ENCODE data around the gene LRBA. TPM values are rescaled to one million over a fixed set of nuclear protein-coding genes. Genes with fewer than 3 reads are reported as not detected.
A peak's percentile ranks its signal among the peaks of the same experiment; 100 is the strongest.

The LRBA gene
- total and polyA plus RNA-seq, 4 experiments from 2014 or later: 17.1 to 64.5 (median 45.4) TPM

DNA sequence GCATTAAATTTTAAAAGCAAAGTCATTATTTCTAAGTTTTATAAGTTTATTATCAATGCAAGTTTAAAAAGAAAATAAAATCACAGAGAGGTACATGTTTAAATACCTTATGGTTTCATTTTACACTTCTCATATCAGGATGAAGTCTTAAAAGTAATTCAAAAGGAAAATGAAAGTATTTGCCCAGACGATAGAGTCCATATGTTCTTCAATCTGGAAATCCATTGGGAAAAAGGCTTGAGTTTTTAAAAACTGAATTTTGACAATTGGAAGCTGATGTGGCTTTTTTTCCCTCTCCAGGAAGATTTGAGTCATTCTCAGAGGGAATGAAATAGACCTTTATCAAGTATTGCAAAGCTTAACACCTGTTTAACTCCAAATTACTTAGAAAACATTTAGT is 396.0 kb downstream of the LRBA start:
- H3K4me1 ChIP-seq (ENCODE audit: insufficient read depth, low read length): no peaks in the 10 kb centered on the region
- intact Hi-C loops (cut with micrococcal nuclease): no loop called here
- H3K9me3 ChIP-seq (ENCODE audit: control insufficient read depth in 1 of 2, low read length in 2 of 2): no peaks in the 10 kb centered on the region
- Mint-ChIP-seq H3K27me3 (no peaks in the 10 kb centered on the region), H3K36me3 (peaks cover 15 to 25% of the 10 kb centered on the region in 2 donors), H3K4me1 (peaks cover 5 to 10% (median 7%) of the 10 kb centered on the region in 4 donors), H3K4me3 (peak overlapping the region in 1 of 8 donors; percentile 13), H3K9me3 (peaks cover 0 to 2% (median 0%) of the 10 kb centered on the region in 8 donors), H3K27ac (no peak overlapping the region)
- no peaks in the 10 kb centered on the region for H3K27me3 ChIP-seq (ENCODE audit: insufficient read depth, low read length)
- DNase-seq: no peak
- H3K36me3 ChIP-seq (ENCODE audit: insufficient read depth, low read length): no peaks in the 10 kb centered on the region
- H3K4me3 ChIP-seq (ENCODE audit: low read length in 2 of 2): no peak overlapping the region
- no peak overlapping the region for H3K27ac ChIP-seq (ENCODE audit: low read depth, low read length)
- POLR2A ChIA-PET (ENCODE audit: partially characterized antibody): no interaction called here
- CTCF ChIA-PET (ENCODE audit: partially characterized antibody): no interaction called here

DNA sequence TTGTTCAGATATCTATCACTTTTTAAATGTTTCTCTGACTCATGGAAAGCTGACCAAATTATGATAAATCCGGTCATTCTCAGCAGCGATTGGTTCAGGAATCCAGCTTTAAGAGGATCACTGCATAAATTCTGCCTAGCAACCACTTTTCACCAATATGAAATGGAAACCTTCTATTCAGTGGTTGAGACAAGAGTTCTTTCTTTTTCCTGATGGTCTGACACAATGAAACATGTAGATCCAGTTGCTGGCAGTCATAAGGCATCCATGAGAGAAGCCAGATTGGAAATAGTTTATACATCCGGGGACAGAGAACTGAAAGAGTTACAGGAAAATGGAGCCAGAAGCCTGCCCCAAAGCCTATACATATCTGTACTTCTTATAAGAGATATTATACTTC is 406.0 kb downstream of the LRBA start:
- Mint-ChIP-seq H3K36me3 (peaks cover 11 to 17% of the 10 kb centered on the region in 2 donors), H3K9me3 (no peaks in the 10 kb centered on the region), H3K4me1 (peaks cover 0 to 10% (median 0%) of the 10 kb centered on the region in 4 donors), H3K4me3 (no peak overlapping the region), H3K27ac (no peak overlapping the region), H3K27me3 (no peaks in the 10 kb centered on the region)
- Histone ChIP-seq H3K36me3 (ENCODE audit: insufficient read depth, low read length) (no peaks in the 10 kb centered on the region), H3K9me3 (ENCODE audit: control insufficient read depth in 1 of 2, low read length in 2 of 2) (no peaks in the 10 kb centered on the region), H3K4me3 (ENCODE audit: low read length in 2 of 2) (no peak overlapping the region), H3K27me3 (ENCODE audit: insufficient read depth, low read length) (no peaks in the 10 kb centered on the region), H3K27ac (ENCODE audit: low read depth, low read length) (no peak overlapping the region), H3K4me1 (ENCODE audit: insufficient read depth, low read length) (no peaks in the 10 kb centered on the region)
- DNase-seq: no peak
- CTCF ChIA-PET (ENCODE audit: partially characterized antibody): no interaction called here
- intact Hi-C loops (cut with micrococcal nuclease): no loop called here
- POLR2A ChIA-PET (ENCODE audit: partially characterized antibody): no interaction called here

DNA sequence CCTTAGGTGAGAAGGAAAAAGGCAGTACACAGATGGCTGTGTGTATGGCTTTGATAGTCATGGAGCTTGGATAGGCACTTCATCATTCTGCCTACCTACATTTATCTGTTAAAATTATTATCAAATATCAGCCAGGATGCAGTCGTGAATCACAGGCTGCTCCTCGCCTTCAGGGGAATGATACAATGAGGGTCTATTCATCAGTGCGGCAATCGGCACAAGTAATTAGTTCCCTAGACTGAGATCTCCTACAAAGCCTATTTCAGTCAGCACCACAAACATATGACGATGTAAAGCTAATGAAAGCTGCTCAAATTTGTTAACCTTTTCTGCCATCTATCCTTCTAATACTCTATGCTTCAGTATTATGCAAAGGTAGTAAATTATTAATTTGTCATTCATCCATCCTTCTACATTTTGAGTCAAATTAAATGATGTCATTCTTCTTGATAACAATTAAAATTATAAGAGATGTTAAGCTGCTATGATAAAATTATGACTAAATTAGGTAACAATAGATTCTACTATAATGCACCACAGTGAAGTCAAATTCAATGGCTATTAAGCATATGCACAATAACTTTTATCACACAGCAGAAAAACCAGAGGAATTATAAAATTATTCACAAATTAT is 414.2 kb downstream of the LRBA start:
- ChIA-PET CTCF (ENCODE audit: partially characterized antibody) (interaction anchor here (1.1 kb wide), 1 partner anchor 228 kb away, joined by 3 read pairs; no protein-coding TSS in a partner anchor), POLR2A (ENCODE audit: partially characterized antibody) (no interaction called here)
- intact Hi-C loops (cut with micrococcal nuclease): no loop called here
- Mint-ChIP-seq H3K4me3 (no peak overlapping the region), H3K27me3 (no peaks in the 10 kb centered on the region), H3K27ac (no peak overlapping the region), H3K36me3 (peaks cover 18 to 20% of the 10 kb centered on the region in 2 donors), H3K9me3 (no peaks in the 10 kb centered on the region), H3K4me1 (peaks cover 0 to 1% (median 0%) of the 10 kb centered on the region in 4 donors)
- no peak overlapping the region for H3K4me3 ChIP-seq (ENCODE audit: low read length in 2 of 2)
- H3K27ac ChIP-seq (ENCODE audit: low read depth, low read length): no peak overlapping the region
- no peaks in the 10 kb centered on the region for H3K36me3 ChIP-seq (ENCODE audit: insufficient read depth, low read length)
- no peak for DNase-seq
- H3K4me1 ChIP-seq (ENCODE audit: insufficient read depth, low read length): no peaks in the 10 kb centered on the region
- H3K27me3 ChIP-seq (ENCODE audit: insufficient read depth, low read length): no peaks in the 10 kb centered on the region
- H3K9me3 ChIP-seq (ENCODE audit: control insufficient read depth in 1 of 2, low read length in 2 of 2): no peaks in the 10 kb centered on the region

DNA sequence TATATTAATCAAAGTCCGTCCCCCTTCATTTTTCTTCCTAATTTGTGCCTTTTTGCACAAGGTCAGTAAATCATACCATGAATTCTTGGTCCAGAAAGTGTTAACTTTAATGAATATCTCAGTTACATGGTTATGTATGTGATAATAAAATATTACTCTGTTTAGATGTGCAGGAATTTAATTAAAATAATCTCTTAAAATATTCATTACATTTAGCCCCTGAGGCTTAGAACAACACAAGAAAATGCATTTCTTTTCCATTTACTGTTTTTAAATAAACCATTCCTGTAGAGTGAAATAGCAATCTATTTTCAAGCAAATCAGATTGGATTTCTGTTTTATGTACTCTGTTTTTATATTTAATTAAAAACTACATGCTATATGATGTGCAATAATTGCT is 415.5 kb downstream of the LRBA start:
- H3K4me1 ChIP-seq (ENCODE audit: insufficient read depth, low read length): no peaks in the 10 kb centered on the region
- POLR2A ChIA-PET (ENCODE audit: partially characterized antibody): no interaction called here
- no peak overlapping the region for H3K4me3 Mint-ChIP-seq
- H3K36me3 Mint-ChIP-seq: peaks cover 16 to 20% of the 10 kb centered on the region in 2 donors
- no peak for DNase-seq
- CTCF ChIA-PET (ENCODE audit: partially characterized antibody): no interaction called here
- no peak overlapping the region for H3K27ac Mint-ChIP-seq
- H3K4me3 ChIP-seq (ENCODE audit: low read length in 2 of 2): no peak overlapping the region
- H3K27ac ChIP-seq (ENCODE audit: low read depth, low read length): no peak overlapping the region
- H3K9me3 ChIP-seq (ENCODE audit: control insufficient read depth in 1 of 2, low read length in 2 of 2): no peaks in the 10 kb centered on the region
- no peaks in the 10 kb centered on the region for H3K9me3 Mint-ChIP-seq
- H3K4me1 Mint-ChIP-seq: peaks cover 0 to 1% (median 0%) of the 10 kb centered on the region in 4 donors
- H3K27me3 Mint-ChIP-seq: no peaks in the 10 kb centered on the region
- H3K27me3 ChIP-seq (ENCODE audit: insufficient read depth, low read length): no peaks in the 10 kb centered on the region
- intact Hi-C loops (cut with micrococcal nuclease): no loop called here
- no peaks in the 10 kb centered on the region for H3K36me3 ChIP-seq (ENCODE audit: insufficient read depth, low read length)

DNA sequence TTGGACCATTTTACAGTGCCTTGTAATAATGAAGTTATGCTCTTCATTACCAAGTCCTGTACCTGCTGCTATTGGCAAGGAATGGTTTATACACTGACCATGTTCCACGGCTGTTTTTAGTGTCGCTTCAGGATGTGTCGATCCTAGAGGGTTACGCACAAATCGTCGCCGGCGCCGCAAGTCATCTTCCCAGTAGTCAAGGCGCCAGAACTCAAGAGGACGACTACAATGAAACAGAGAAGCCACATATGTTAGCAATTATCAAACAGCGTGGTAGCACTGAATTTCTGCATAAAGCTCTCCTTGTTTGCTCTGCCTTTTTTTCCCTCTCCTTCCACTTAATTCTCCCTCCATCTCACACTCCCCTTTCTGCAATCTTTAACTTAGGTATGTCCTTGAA is 416.2 kb downstream of the LRBA start:
- Histone ChIP-seq H3K4me3 (ENCODE audit: low read length in 2 of 2) (no peak overlapping the region), H3K27me3 (ENCODE audit: insufficient read depth, low read length) (no peaks in the 10 kb centered on the region), H3K9me3 (ENCODE audit: control insufficient read depth in 1 of 2, low read length in 2 of 2) (no peaks in the 10 kb centered on the region), H3K36me3 (ENCODE audit: insufficient read depth, low read length) (no peaks in the 10 kb centered on the region), H3K4me1 (ENCODE audit: insufficient read depth, low read length) (no peaks in the 10 kb centered on the region), H3K27ac (ENCODE audit: low read depth, low read length) (no peak overlapping the region)
- Mint-ChIP-seq H3K9me3 (no peaks in the 10 kb centered on the region), H3K27me3 (no peaks in the 10 kb centered on the region), H3K36me3 (peaks cover 16 to 18% of the 10 kb centered on the region in 2 donors), H3K4me3 (no peak overlapping the region), H3K27ac (no peak overlapping the region), H3K4me1 (peaks cover 0 to 1% (median 0%) of the 10 kb centered on the region in 4 donors)
- no peak for DNase-seq
- ChIA-PET CTCF (ENCODE audit: partially characterized antibody) (no interaction called here), POLR2A (ENCODE audit: partially characterized antibody) (no interaction called here)
- intact Hi-C loops (cut with micrococcal nuclease): no loop called here

DNA sequence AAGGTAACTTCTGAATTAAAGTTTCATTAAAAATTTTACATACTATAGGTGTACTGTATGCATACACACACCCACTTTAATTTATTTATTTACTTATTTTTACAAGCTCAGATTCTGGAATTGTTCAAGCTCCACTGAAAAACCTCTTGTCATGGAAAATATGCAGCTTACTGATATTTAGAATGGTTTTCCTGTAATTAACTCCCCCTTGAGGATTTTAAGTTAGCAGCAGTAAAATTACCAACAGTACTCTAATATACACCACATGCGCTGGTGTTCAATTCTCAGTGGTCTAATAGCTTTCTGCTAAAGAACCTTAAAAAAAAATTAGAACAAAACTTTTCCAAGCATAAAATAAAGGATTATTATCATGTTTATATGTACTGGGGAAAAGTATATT is 421.1 kb downstream of the LRBA start:
- H3K36me3 Mint-ChIP-seq: peaks cover 25 to 32% of the 10 kb centered on the region in 2 donors
- DNase-seq: no peak
- H3K4me1 Mint-ChIP-seq: peaks cover 0 to 2% (median 0%) of the 10 kb centered on the region in 4 donors
- H3K4me3 ChIP-seq (ENCODE audit: low read length in 2 of 2): no peak overlapping the region
- no peaks in the 10 kb centered on the region for H3K9me3 Mint-ChIP-seq
- no peaks in the 10 kb centered on the region for H3K9me3 ChIP-seq (ENCODE audit: control insufficient read depth in 1 of 2, low read length in 2 of 2)
- intact Hi-C loops (cut with micrococcal nuclease): no loop called here
- H3K27ac ChIP-seq (ENCODE audit: low read depth, low read length): no peak overlapping the region
- POLR2A ChIA-PET (ENCODE audit: partially characterized antibody): no interaction called here
- no peaks in the 10 kb centered on the region for H3K27me3 ChIP-seq (ENCODE audit: insufficient read depth, low read length)
- CTCF ChIA-PET (ENCODE audit: partially characterized antibody): interaction anchor here (0.6 kb wide), 1 partner anchor 375 kb away, joined by 3 read pairs; no protein-coding TSS in a partner anchor
- H3K4me3 Mint-ChIP-seq: no peak overlapping the region
- no peak overlapping the region for H3K27ac Mint-ChIP-seq
- H3K4me1 ChIP-seq (ENCODE audit: insufficient read depth, low read length): no peaks in the 10 kb centered on the region
- H3K27me3 Mint-ChIP-seq: no peaks in the 10 kb centered on the region
- no peaks in the 10 kb centered on the region for H3K36me3 ChIP-seq (ENCODE audit: insufficient read depth, low read length)

DNA sequence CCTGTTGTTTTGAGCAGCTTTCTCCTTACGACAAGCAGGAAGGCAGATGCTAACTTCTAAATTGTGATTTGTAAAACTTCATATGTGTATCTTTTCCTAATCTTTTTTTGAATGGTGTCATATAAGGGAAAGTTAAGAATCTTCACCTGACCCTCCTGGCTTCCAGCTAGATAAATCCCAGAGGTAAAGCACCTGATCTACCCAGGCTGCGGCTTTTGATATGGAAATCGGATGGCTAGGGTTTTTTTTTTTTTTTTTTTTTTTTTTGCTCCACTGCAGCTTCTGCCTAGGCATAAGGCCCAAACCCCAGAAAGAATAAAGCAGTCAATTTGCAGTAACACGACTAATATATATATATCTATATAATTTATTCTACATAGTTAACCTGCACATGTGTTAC is 423.2 kb downstream of the LRBA start:
- Histone ChIP-seq H3K36me3 (ENCODE audit: insufficient read depth, low read length) (no peaks in the 10 kb centered on the region), H3K4me1 (ENCODE audit: insufficient read depth, low read length) (no peaks in the 10 kb centered on the region), H3K27me3 (ENCODE audit: insufficient read depth, low read length) (no peaks in the 10 kb centered on the region), H3K27ac (ENCODE audit: low read depth, low read length) (no peak overlapping the region), H3K4me3 (ENCODE audit: low read length in 2 of 2) (no peak overlapping the region), H3K9me3 (ENCODE audit: control insufficient read depth in 1 of 2, low read length in 2 of 2) (no peaks in the 10 kb centered on the region)
- intact Hi-C loops (cut with micrococcal nuclease): no loop called here
- peaks cover 27 to 34% of the 10 kb centered on the region in 2 donors for H3K36me3 Mint-ChIP-seq
- H3K4me3 Mint-ChIP-seq: no peak overlapping the region
- ChIA-PET CTCF (ENCODE audit: partially characterized antibody) (no interaction called here), POLR2A (ENCODE audit: partially characterized antibody) (no interaction called here)
- peaks cover 0 to 4% (median 0%) of the 10 kb centered on the region in 4 donors for H3K4me1 Mint-ChIP-seq
- no peaks in the 10 kb centered on the region for H3K9me3 Mint-ChIP-seq
- DNase-seq: no peak
- H3K27ac Mint-ChIP-seq: no peak overlapping the region
- no peaks in the 10 kb centered on the region for H3K27me3 Mint-ChIP-seq
